CD4-positive, alpha-beta T cell (primary cell): Measurements from ENCODE around the gene MACROD2. TPM values are rescaled to one million over a fixed set of nuclear protein-coding genes. Genes with fewer than 3 reads are reported as not detected.

Experiments used
- ATAC-seq: fragments of 200-7000 bp; cut with Tn5 transposase; one replicate; pipeline ENCODE4 v1.10.0; 2022; ENCODE audit warnings: mild to moderate bottlenecking; ENCODE audit not compliant: poor library complexity
- CTCF ChIA-PET: fragments of 350-600 bp; sonication (Branson Sonifier 250); formaldehyde crosslinking; loops from one replicate; lab custom pipeline; 2021; ENCODE audit warnings: antibody characterized with exemption, inconsistent platforms; lab: Charles Lee
- POLR2A ChIA-PET: fragments of 350-600 bp; sonication (Branson Sonifier 250); formaldehyde crosslinking; loops from one replicate; lab custom pipeline; 2021; ENCODE audit warnings: antibody characterized with exemption, inconsistent platforms; lab: Charles Lee
- DNase-seq, 14 experiments: peaks; one replicate each; pipeline ENCODE4 v3.0.0-alpha.2; 2013 to 2020; ENCODE audit warnings: mixed read lengths in 2 of 14
- H3K27ac ChIP-seq, 2 donors: one replicate each; pipeline versions ENCODE4 v1.5.1 to v1.7.0; 2013; ENCODE audit warnings: low read length in 2 of 2, low read depth in 1 of 2, mild to moderate bottlenecking in 1 of 2
- H3K27me3 ChIP-seq, 2 experiments: 1 replicate in 1 of 2; 2 replicates in 1 of 2; pipeline versions ENCODE4 v1.6.1 to v1.7.0; 2013; ENCODE audit warnings: low read length in 2 of 2, control low read depth in 1 of 2, mild to moderate bottlenecking in 1 of 2, moderate library complexity in 1 of 2; ENCODE audit not compliant: insufficient read depth in 2 of 2, control insufficient read depth in 1 of 2
- H3K36me3 ChIP-seq: one replicate; pipeline ENCODE4 v1.6.1; 2013; ENCODE audit warnings: low read length, control low read depth; ENCODE audit not compliant: insufficient read depth
- H3K4me1 ChIP-seq: one replicate; pipeline ENCODE4 v1.6.1; 2013; ENCODE audit warnings: low read length, control low read depth; ENCODE audit not compliant: insufficient read depth
- H3K4me3 ChIP-seq: one replicate; pipeline ENCODE4 v1.5.1; 2013; ENCODE audit warnings: mild to moderate bottlenecking, low read length, moderate library complexity
- H3K9me3 ChIP-seq, 2 experiments: 1 replicate in 1 of 2; 2 replicates in 1 of 2; pipeline versions ENCODE4 v1.6.1 to v1.7.0; 2013; ENCODE audit warnings: low read length in 2 of 2, mild to moderate bottlenecking in 2 of 2, control low read depth in 1 of 2, moderate library complexity in 1 of 2; ENCODE audit not compliant: control insufficient read depth in 1 of 2, insufficient read depth in 1 of 2
- H3K27ac Mint-ChIP-seq: one replicate; pipeline ENCODE4 v1.8.0; 2020; ENCODE audit warnings: mixed read lengths
- H3K27me3 Mint-ChIP-seq: one replicate; pipeline ENCODE4 v1.8.0; 2021; ENCODE audit warnings: mixed read lengths
- H3K36me3 Mint-ChIP-seq: one replicate; pipeline ENCODE4 v1.8.0; 2021; ENCODE audit warnings: low read depth, mixed read lengths
- H3K4me1 Mint-ChIP-seq: one replicate; pipeline ENCODE4 v1.8.0; 2021; ENCODE audit warnings: low read depth, mixed read lengths
- H3K4me3 Mint-ChIP-seq: one replicate; pipeline ENCODE4 v1.8.0; 2020; ENCODE audit warnings: mild to moderate bottlenecking, mixed read lengths
- H3K9me3 Mint-ChIP-seq: one replicate; pipeline ENCODE4 v1.8.0; 2020; ENCODE audit warnings: mixed read lengths
- intact Hi-C, 2 experiments: fragments of 100-400 bp; cut with DNase I in 1 of 2; cut with micrococcal nuclease in 1 of 2; formaldehyde crosslinking; loops; one replicate each; pipeline versions ENCODE4 v1.15.1 to v1.9.0; 2023 to 2025; cut with DNase I, micrococcal nuclease
- total RNA-seq, 174 experiments: library from RNA in 2 of 174; stranded (reverse) in 2 of 174; gene quantifications; one replicate each; pipeline ENCODE4 v1.2.3 and lab custom pipeline; 2021 to 2026
- TF ChIP-seq, protein P1 (sequence below): fragments of 200-600 bp; IDR thresholded peaks from one replicate; pipeline ENCODE4 v1.8.0; 2022; ENCODE audit warnings: antibody characterized with exemption, mild to moderate bottlenecking

The MACROD2 gene
- total RNA-seq, 2 experiments from 2014 or later, result not detected

DNA sequence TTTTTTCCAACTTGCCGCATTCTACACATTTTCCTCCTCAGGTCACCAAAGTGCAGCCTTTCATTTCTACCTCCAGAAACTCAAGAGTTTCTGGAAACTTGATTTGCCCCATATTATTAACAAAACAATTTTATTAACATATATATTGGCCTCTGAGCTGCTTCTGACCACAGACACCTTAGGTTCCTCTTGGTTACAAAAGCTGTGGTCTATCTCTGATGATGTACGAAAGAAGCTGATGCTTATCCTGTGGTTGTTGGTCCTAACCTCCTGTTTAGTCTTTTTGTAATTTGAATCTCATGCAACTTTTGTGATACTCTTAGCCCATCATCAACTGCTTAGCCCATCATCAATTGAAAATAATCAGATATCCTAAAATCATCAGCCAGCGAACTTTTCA lies 1842.2 kb downstream of the MACROD2 start:
- H3K27me3 Mint-ChIP-seq, result no peaks in the 10 kb centered on the region
- ATAC-seq (no peak), DNase-seq (no peak)
- Histone ChIP-seq H3K4me1 (no peaks in the 10 kb centered on the region), H3K9me3 (no peaks in the 10 kb centered on the region), H3K27ac (no peak overlapping the region), H3K36me3 (no peaks in the 10 kb centered on the region), H3K27me3 (no peaks in the 10 kb centered on the region), H3K4me3 (no peak overlapping the region)
- TF ChIP-seq, protein P1, sequence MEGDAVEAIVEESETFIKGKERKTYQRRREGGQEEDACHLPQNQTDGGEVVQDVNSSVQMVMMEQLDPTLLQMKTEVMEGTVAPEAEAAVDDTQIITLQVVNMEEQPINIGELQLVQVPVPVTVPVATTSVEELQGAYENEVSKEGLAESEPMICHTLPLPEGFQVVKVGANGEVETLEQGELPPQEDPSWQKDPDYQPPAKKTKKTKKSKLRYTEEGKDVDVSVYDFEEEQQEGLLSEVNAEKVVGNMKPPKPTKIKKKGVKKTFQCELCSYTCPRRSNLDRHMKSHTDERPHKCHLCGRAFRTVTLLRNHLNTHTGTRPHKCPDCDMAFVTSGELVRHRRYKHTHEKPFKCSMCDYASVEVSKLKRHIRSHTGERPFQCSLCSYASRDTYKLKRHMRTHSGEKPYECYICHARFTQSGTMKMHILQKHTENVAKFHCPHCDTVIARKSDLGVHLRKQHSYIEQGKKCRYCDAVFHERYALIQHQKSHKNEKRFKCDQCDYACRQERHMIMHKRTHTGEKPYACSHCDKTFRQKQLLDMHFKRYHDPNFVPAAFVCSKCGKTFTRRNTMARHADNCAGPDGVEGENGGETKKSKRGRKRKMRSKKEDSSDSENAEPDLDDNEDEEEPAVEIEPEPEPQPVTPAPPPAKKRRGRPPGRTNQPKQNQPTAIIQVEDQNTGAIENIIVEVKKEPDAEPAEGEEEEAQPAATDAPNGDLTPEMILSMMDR, result no peak
- H3K4me1 Mint-ChIP-seq, result no peaks in the 10 kb centered on the region
- no peak overlapping the region for H3K27ac Mint-ChIP-seq
- H3K36me3 Mint-ChIP-seq, result no peaks in the 10 kb centered on the region
- H3K9me3 Mint-ChIP-seq, result no peaks in the 10 kb centered on the region
- ChIA-PET CTCF (no interaction called here), POLR2A (no interaction called here)
- intact Hi-C loops, result no loop called here
- no peak overlapping the region for H3K4me3 Mint-ChIP-seq

DNA sequence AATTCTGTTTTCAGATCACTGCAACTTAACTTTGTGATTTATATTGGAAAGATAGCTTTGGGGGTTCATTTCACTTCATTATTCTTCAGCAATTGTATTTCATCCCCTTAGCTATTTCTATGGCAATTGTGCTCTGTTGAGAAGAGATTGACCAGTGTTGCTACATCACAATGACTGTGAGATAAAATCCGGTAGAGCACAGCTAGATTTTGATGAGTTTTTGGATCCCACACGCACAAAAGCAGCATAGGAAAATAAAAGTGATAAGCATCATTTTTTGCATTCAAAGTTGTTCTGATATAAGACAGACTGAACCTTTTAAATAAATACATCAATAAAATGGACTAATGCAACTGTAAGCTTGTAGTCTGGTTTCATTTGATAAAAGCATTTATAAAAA lies 1843.2 kb downstream of the MACROD2 start:
- ChIA-PET CTCF (no interaction called here), POLR2A (no interaction called here)
- Mint-ChIP-seq H3K27me3 (no peaks in the 10 kb centered on the region), H3K4me1 (no peaks in the 10 kb centered on the region), H3K9me3 (peaks cover 4% of the 10 kb centered on the region), H3K36me3 (no peaks in the 10 kb centered on the region), H3K27ac (no peak overlapping the region), H3K4me3 (no peak overlapping the region)
- Histone ChIP-seq H3K9me3 (no peaks in the 10 kb centered on the region), H3K4me1 (no peaks in the 10 kb centered on the region), H3K27ac (no peak overlapping the region), H3K36me3 (no peaks in the 10 kb centered on the region), H3K27me3 (no peaks in the 10 kb centered on the region), H3K4me3 (no peak overlapping the region)
- DNase-seq, result no peak
- ATAC-seq, result no peak
- TF ChIP-seq, protein P1, result no peak
- intact Hi-C loops, result no loop called here

DNA sequence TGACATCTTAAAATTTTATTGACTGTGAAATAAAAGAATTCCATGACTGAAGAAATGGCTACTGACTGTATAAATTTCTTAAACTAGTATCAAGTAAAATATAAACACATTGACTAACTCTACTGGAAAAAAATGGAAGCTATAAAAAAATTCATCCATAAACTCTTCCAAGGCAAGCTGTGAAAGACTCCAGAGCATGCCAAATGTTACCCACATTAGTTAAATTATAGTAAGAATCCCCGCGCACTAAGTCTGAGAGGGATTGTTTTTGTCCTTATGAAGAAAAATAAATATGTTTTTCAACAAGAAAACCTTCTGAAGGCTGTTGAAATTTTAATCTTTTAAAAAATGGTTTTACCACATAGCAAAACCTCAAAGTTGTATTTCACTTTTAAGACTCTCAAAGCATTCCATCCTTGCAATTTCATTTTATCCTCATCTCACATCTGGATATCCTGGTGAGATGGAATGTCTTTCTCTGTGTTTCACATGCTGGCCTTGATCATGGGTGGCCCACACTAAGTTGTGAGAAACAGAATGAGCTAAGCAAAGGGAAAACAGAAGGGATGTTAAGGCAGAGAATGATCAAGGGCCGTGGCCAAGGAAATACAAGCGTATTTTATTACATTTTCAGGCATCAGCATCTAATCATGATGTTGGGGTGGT lies 1845.5 kb downstream of the MACROD2 start:
- H3K27ac ChIP-seq, result no peak overlapping the region
- Mint-ChIP-seq H3K4me1 (no peaks in the 10 kb centered on the region), H3K36me3 (no peaks in the 10 kb centered on the region), H3K27me3 (no peaks in the 10 kb centered on the region), H3K27ac (no peak overlapping the region), H3K4me3 (no peak overlapping the region), H3K9me3 (peaks cover 4% of the 10 kb centered on the region)
- DNase-seq (no peak), ATAC-seq (no peak)
- no peaks in the 10 kb centered on the region for H3K27me3 ChIP-seq
- TF ChIP-seq, protein P1, result no peak
- no peak overlapping the region for H3K4me3 ChIP-seq
- POLR2A ChIA-PET, result no interaction called here
- no peaks in the 10 kb centered on the region for H3K4me1 ChIP-seq
- CTCF ChIA-PET, result no interaction called here
- no peaks in the 10 kb centered on the region for H3K36me3 ChIP-seq
- intact Hi-C loops, result no loop called here
- no peaks in the 10 kb centered on the region for H3K9me3 ChIP-seq
